ENCODE results near the gene RNU6-1. TPM values are rescaled to one million over a fixed set of nuclear protein-coding genes. Genes with fewer than 3 reads are reported as not detected.

The RNU6-1 gene
- total and polyA plus RNA-seq, 2 donors (not counting 3 experiments of a cell fraction or from before 2014, with no cell fraction given) = not detected

DNA sequence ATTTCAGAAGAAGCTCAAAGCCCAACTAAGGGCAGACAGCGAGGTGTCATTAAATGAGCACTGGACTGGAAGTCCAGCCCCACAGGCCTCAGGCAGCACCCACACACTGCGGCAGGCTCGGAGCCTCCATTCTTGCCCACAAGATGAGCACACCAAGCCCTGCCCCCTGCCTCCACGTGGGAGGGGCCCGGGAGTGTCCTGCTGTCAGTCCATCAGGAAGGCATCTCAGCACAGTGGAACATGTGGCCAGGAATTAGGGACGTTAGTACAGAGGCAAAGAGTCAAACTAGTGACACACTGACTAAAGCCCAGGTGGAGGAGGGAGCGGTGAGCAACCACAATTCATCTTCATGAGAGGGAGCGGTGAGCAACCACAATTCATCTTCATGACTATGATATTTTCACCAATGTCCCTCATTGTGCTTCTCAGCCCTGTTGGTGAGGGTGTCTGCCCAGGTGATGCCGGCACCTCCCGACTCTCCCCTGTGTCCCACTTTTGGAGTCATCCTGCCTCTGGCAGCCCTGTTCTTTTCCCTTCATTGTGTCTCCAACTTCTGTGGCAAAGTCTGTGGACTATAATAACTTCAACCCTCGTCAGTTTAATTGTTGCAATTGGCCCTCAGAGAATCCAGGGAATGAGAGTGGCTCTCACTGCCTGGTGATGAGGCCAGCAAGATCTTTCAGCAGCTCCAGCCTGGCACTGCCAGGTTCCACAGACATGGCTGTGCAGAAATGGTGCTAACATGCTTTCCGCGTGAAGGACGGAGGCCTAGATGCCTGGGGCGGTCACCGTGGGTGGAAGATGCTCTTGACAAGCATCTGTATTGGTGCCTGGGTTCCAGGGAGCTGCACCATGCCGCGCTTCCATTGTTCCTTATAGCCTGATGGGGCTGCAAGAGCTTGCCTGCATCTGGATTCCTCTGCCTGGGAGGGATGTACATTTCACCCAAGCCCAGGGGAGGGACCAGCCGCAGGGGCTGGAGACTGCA is 37.6 kb downstream of the RNU6-1 start:
- Histone ChIP-seq H3K9ac (replicated peaks; ENCODE audit: extremely low read depth, insufficient read depth, low read length) (no peak overlapping the region), H3K9me1 (replicated peaks; ENCODE audit: control insufficient read depth, extremely low read depth, insufficient read depth, low read length) (no peaks in the 10 kb centered on the region), H4K20me1 (replicated peaks; ENCODE audit: control insufficient read depth, extremely low read depth, insufficient read depth, low read length) (no peaks in the 10 kb centered on the region), H3K9me3 (replicated peaks; ENCODE audit: control insufficient read depth, insufficient read depth, low read length) (no peaks in the 10 kb centered on the region), H3K4me3 (replicated peaks in 1 of 3; ENCODE audit: insufficient read depth in 1 of 3, low read depth in 1 of 3, low read length in 3 of 3) (no peak overlapping the region), H3K27me3 (ENCODE audit: control insufficient read depth in 2 of 2, insufficient read depth in 2 of 2, low read length in 2 of 2) (no peaks in the 10 kb centered on the region), H3K27ac (ENCODE audit: insufficient read depth, low read depth, low read length) (no peak overlapping the region), H3K4me1 (ENCODE audit: control insufficient read depth, extremely low read depth, insufficient read depth, low read length) (no peaks in the 10 kb centered on the region), H3K36me3 (ENCODE audit: control insufficient read depth in 2 of 2, extremely low read depth in 1 of 2, insufficient read depth in 2 of 2, low read length in 2 of 2) (no peaks in the 10 kb centered on the region), H2AFZ (ENCODE audit: low read depth, low read length) (no peak overlapping the region), H3K79me2 (ENCODE audit: control insufficient read depth, insufficient read depth, low read length) (no peaks in the 10 kb centered on the region), H3K4me2 (ENCODE audit: insufficient read depth, low read length) (no peak overlapping the region)
- no peak for FAIRE-seq
- dilution Hi-C loops (cut with MboI; ENCODE audit: extremely low pct_ligation_motif_present, low sequenced_read_pairs) (no loop called here), intact Hi-C loops (cut with micrococcal nuclease) (no loop called here)
- ChIA-PET CTCF (no interaction called here), POLR2A (no interaction called here)
- TF ChIP-seq POLR2AphosphoS5 (IDR thresholded peaks at IDR 0.05; ENCODE audit: insufficient read depth, low read depth, low read length) (no peak), POLR2A (IDR thresholded peaks at IDR 0.05; ENCODE audit: low read depth, low read length) (no peak), EZH2 (IDR thresholded peaks at IDR 0.05; ENCODE audit: borderline replicate concordance, low read depth, low read length, severe bottlenecking) (no peak), MYC (IDR thresholded peaks at IDR 0.05; ENCODE audit: low read depth, low read length) (no peak), MAX (IDR thresholded peaks at IDR 0.05; ENCODE audit: insufficient read depth, insufficient read length) (no peak), JUN (IDR thresholded peaks at IDR 0.05; ENCODE audit: borderline replicate concordance, insufficient read depth, insufficient read length, low read depth) (no peak), FOS (IDR thresholded peaks at IDR 0.05; ENCODE audit: borderline replicate concordance, insufficient read depth, low read length) (no peak)
- TF ChIP-seq, protein P1, sequence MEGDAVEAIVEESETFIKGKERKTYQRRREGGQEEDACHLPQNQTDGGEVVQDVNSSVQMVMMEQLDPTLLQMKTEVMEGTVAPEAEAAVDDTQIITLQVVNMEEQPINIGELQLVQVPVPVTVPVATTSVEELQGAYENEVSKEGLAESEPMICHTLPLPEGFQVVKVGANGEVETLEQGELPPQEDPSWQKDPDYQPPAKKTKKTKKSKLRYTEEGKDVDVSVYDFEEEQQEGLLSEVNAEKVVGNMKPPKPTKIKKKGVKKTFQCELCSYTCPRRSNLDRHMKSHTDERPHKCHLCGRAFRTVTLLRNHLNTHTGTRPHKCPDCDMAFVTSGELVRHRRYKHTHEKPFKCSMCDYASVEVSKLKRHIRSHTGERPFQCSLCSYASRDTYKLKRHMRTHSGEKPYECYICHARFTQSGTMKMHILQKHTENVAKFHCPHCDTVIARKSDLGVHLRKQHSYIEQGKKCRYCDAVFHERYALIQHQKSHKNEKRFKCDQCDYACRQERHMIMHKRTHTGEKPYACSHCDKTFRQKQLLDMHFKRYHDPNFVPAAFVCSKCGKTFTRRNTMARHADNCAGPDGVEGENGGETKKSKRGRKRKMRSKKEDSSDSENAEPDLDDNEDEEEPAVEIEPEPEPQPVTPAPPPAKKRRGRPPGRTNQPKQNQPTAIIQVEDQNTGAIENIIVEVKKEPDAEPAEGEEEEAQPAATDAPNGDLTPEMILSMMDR (IDR thresholded peaks at IDR 0.05; ENCODE audit: extremely low read depth in 1 of 2, insufficient read depth in 1 of 2, low read depth in 1 of 2, low read length in 2 of 2) = no peak
- BruUV-seq (replicated peaks) = no TSS peak
- no peak for DNase-seq (ENCODE audit: low read depth, low spot score)

All from endothelial cell of umbilical vein (primary cell).